Measurements from ENCODE around the gene SORCS2.

Gene SORCS2

DNA sequence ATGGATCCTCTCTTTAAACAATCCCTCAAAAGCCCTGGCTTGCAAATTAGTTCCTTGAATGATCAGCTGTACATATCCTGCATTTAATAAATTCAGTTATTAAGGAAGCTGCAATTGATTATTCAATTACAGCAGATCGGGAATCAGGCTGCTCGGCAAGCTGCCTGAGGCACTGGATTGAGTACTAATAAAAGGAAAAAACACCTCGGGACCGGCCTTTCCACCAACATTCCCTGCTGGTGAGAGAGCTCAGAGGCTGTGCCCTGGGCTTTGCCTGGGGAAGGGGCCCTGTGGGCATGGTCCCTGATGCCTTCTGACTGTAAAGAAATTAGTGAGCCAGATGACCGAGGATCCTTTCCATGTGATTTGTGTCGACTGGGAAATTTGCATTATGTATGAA lies 69.2 kb downstream of the SORCS2 start:
- no peak for DNase-seq (ENCODE audit: low read depth)
- TF ChIP-seq MYC (IDR thresholded peaks at IDR 0.05; ENCODE audit: low read depth, low read length): no peak
- no peak for TF ChIP-seq POLR2A (IDR thresholded peaks at IDR 0.05; ENCODE audit: extremely low read depth, insufficient read length)
- TF ChIP-seq, protein P1, sequence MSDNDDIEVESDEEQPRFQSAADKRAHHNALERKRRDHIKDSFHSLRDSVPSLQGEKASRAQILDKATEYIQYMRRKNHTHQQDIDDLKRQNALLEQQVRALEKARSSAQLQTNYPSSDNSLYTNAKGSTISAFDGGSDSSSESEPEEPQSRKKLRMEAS (IDR thresholded peaks at IDR 0.05; ENCODE audit: low read depth, low read length): no peak
- TF ChIP-seq, protein P2, sequence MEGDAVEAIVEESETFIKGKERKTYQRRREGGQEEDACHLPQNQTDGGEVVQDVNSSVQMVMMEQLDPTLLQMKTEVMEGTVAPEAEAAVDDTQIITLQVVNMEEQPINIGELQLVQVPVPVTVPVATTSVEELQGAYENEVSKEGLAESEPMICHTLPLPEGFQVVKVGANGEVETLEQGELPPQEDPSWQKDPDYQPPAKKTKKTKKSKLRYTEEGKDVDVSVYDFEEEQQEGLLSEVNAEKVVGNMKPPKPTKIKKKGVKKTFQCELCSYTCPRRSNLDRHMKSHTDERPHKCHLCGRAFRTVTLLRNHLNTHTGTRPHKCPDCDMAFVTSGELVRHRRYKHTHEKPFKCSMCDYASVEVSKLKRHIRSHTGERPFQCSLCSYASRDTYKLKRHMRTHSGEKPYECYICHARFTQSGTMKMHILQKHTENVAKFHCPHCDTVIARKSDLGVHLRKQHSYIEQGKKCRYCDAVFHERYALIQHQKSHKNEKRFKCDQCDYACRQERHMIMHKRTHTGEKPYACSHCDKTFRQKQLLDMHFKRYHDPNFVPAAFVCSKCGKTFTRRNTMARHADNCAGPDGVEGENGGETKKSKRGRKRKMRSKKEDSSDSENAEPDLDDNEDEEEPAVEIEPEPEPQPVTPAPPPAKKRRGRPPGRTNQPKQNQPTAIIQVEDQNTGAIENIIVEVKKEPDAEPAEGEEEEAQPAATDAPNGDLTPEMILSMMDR (IDR thresholded peaks at IDR 0.05; ENCODE audit: low read depth, low read length): no peak
- H3K4me3 ChIP-seq (ENCODE audit: low read depth, low read length): no peak overlapping the region

DNA sequence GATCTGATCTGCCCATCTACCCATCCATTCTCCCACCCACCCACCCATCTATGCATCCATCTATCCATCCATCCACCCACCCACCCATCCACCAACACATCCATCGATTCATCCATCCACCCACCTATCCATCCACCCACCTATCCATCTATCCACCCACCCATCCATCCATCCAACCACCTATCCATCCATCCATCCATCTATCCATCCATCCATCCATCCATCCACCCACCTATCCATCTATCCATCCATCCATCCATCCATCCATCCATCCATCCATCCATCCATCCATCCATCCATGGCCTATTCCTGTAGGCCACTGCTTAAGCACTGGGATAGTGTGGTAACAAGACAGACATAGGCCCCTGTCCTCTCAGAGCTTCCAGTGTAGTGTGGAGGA lies 69.8 kb downstream of the SORCS2 start:
- H3K4me3 ChIP-seq (ENCODE audit: low read depth, low read length): no peak overlapping the region
- no peak for DNase-seq (ENCODE audit: low read depth)
- TF ChIP-seq, protein P2 (IDR thresholded peaks at IDR 0.05; ENCODE audit: low read depth, low read length): no peak
- TF ChIP-seq, protein P1 (IDR thresholded peaks at IDR 0.05; ENCODE audit: low read depth, low read length): no peak
- TF ChIP-seq MYC (IDR thresholded peaks at IDR 0.05; ENCODE audit: low read depth, low read length) (no peak), POLR2A (IDR thresholded peaks at IDR 0.05; ENCODE audit: extremely low read depth, insufficient read length) (no peak)

DNA sequence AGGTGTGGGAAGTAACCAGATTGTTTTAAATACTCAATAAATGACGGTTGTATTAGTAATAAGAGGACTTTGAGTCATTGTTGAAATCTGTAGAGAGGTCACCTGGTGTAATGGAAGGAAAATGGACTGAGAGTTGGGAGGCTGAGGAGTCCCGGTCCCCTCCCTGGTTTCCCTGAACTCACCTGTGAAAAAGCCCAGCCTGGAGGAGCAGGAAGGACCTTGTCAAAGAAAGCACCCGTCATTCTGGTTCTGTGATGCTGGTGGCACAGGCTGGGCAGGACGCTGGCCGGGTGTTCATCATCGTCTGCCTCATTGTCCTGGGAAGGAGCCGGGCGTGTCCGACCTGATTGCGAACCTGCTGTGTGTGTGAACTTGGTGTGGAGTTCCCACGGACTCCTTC lies 70.8 kb downstream of the SORCS2 start:
- TF ChIP-seq POLR2A (IDR thresholded peaks at IDR 0.05; ENCODE audit: extremely low read depth, insufficient read length) (no peak), MYC (IDR thresholded peaks at IDR 0.05; ENCODE audit: low read depth, low read length) (no peak)
- TF ChIP-seq, protein P2 (IDR thresholded peaks at IDR 0.05; ENCODE audit: low read depth, low read length): no peak
- TF ChIP-seq, protein P1 (IDR thresholded peaks at IDR 0.05; ENCODE audit: low read depth, low read length): no peak
- H3K4me3 ChIP-seq (ENCODE audit: low read depth, low read length): no peak overlapping the region
- DNase-seq (ENCODE audit: low read depth): no peak

DNA sequence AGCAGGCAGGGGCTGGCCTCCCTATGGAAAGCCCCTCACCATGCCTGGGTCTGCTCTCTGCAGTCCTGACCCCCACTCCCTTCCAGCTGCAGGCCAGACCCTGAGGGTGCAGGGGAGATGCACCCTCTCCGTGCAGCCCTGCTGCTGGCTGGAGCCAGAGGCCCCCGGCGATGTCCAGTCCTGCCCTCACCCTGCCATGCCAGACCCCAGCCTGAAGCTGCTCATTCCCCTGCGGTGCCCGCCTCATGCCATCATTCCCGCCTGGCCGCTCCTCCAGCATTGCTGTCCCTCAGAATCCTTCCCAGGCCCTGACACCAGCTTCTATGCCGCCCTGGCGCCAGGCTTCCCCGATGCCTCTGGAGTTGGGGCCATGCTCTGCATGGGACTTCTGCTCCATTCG lies 72.4 kb downstream of the SORCS2 start:
- H3K4me3 ChIP-seq (ENCODE audit: low read depth, low read length): no peak overlapping the region
- TF ChIP-seq POLR2A (IDR thresholded peaks at IDR 0.05; ENCODE audit: extremely low read depth, insufficient read length) (no peak), MYC (IDR thresholded peaks at IDR 0.05; ENCODE audit: low read depth, low read length) (no peak)
- TF ChIP-seq, protein P2 (IDR thresholded peaks at IDR 0.05; ENCODE audit: low read depth, low read length): no peak
- TF ChIP-seq, protein P1 (IDR thresholded peaks at IDR 0.05; ENCODE audit: low read depth, low read length): no peak
- no peak for DNase-seq (ENCODE audit: low read depth)

DNA sequence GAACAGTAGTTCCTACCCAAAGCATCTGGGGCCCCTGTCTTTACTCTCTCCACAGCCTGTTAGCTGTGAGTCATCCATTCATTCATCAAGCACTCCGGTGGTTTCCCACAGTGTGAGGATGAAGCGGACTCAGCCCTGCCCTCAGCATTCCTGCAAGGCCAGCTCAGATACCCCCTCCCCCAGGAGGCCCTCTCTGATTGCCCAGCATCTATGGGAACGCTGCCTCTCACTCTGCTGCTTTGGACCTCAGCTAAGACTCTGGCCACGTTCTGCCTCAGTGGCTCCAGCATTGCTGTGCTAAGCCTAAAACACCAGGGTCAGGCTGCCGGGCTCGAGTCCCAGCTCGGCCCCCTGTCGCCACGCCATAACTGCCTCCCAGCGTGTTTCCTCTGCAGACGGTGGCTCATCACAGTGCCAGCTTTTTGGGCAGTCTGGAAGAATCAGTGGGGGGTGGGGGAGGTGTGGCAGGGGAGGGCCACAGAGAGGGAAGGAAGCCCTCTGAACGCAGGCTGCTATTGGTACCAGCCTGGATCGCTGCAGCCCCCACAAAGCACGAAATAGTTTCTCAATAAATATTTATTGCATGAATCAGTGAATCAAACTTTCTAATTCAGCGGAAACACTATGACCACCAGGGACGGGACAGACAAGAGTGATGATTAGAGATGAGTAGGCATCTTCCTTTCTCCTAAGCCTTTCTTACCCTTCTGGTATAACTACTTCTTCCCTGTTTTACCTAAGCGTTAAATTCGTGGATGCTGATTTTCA lies 74.4 kb downstream of the SORCS2 start:
- no peak overlapping the region for H3K4me3 ChIP-seq (ENCODE audit: low read depth, low read length)
- TF ChIP-seq POLR2A (IDR thresholded peaks at IDR 0.05; ENCODE audit: extremely low read depth, insufficient read length) (no peak), MYC (IDR thresholded peaks at IDR 0.05; ENCODE audit: low read depth, low read length) (no peak)
- TF ChIP-seq, protein P1 (IDR thresholded peaks at IDR 0.05; ENCODE audit: low read depth, low read length): no peak
- TF ChIP-seq, protein P2 (IDR thresholded peaks at IDR 0.05; ENCODE audit: low read depth, low read length): no peak
- DNase-seq (ENCODE audit: low read depth): no peak
